DMS 273 treated with DMSO at 0.1 percent for 48 hours (cell line): ENCODE measurements around the gene N4BP2L1.

Experiments
- DNase-seq: peaks from one replicate; lab custom pipeline; 2025; lab: John Stamatoyannopoulos, UW

Gene N4BP2L1

GRCh38 chr13:32427852-32428580, at the start of gene N4BP2L1:
TSS of gene N4BP2L1 (minus strand) at chr13:32428130. CDS start at chr13:32428082, 48 bp downstream.
- no peak for DNase-seq

- DNase-seq: no peak
These were observed 49.0 kb upstream of the N4BP2L1 start for GRCh38 chr13:32476892-32477291.

GRCh38 chr13:32476021-32476731, 48.2 kb upstream of the N4BP2L1 start:
- no peak for DNase-seq

GRCh38 chr13:32474999-32475792, 47.3 kb upstream of the N4BP2L1 start:
- no peak for DNase-seq

- DNase-seq: no peak
These were observed 45.7 kb upstream of the N4BP2L1 start for GRCh38 chr13:32473650-32474049.

GRCh38 chr13:32472194-32472621, 44.3 kb upstream of the N4BP2L1 start:
- no peak for DNase-seq

GRCh38 chr13:32471187-32471922, 43.4 kb upstream of the N4BP2L1 start:
- no peak for DNase-seq

GRCh38 chr13:32468502-32469142, 40.7 kb upstream of the N4BP2L1 start:
- DNase-seq: no peak

- no peak for DNase-seq
These were observed 28.7 kb upstream of the N4BP2L1 start for GRCh38 chr13:32456591-32456990.

GRCh38 chr13:32455594-32455903, 27.6 kb upstream of the N4BP2L1 start:
- DNase-seq: no peak

GRCh38 chr13:32454886-32455593, 27.1 kb upstream of the N4BP2L1 start:
- DNase-seq: no peak

GRCh38 chr13:32453981-32454380, 26.1 kb upstream of the N4BP2L1 start:
- no peak for DNase-seq

- no peak for DNase-seq
These were observed 21.0 kb upstream of the N4BP2L1 start for GRCh38 chr13:32448972-32449371.

GRCh38 chr13:32447894-32448623, 20.1 kb upstream of the N4BP2L1 start:
- no peak for DNase-seq

GRCh38 chr13:32446773-32447465, 19.0 kb upstream of the N4BP2L1 start:
- DNase-seq: no peak

GRCh38 chr13:32446220-32446619, 18.3 kb upstream of the N4BP2L1 start:
- DNase-seq: no peak

- DNase-seq: no peak
These were observed 17.5 kb upstream of the N4BP2L1 start for GRCh38 chr13:32445461-32445860.

- no peak for DNase-seq
These were observed 15.2 kb upstream of the N4BP2L1 start for GRCh38 chr13:32443111-32443510.

GRCh38 chr13:32438871-32439270, 10.9 kb upstream of the N4BP2L1 start:
- no peak for DNase-seq

- DNase-seq: peak; percentile 15
These were observed 4.9 kb upstream of the N4BP2L1 start for GRCh38 chr13:32432856-32433255.
